AG09309 (cell line): ENCODE results near the gene GGCT.

ENCODE experiments used
- DNase-seq: peaks from one replicate; pipeline ENCODE4 v3.0.0-alpha.2; 2010; ENCODE audit warnings: low read depth
- H3K4me3 ChIP-seq: 2 replicates; pipeline ENCODE4 v1.5.1; 2011; ENCODE audit warnings: mild to moderate bottlenecking, low read depth, low read length, moderate library complexity; ENCODE audit not compliant: control insufficient read depth
- TF ChIP-seq, protein P1 (sequence below): IDR thresholded peaks from 2 replicates; pipeline ENCODE4 v1.5.1; 2011; ENCODE audit warnings: mild to moderate bottlenecking, low read depth, low read length, inconsistent platforms; ENCODE audit not compliant: insufficient read depth, control insufficient read depth; ENCODE audit errors: missing control alignments

The GGCT gene

GRCh38 chr7:30526163-30526562 lies 21.5 kb upstream of the GGCT start:
- no peak overlapping the region for H3K4me3 ChIP-seq
- DNase-seq = no peak
- TF ChIP-seq, protein P1, sequence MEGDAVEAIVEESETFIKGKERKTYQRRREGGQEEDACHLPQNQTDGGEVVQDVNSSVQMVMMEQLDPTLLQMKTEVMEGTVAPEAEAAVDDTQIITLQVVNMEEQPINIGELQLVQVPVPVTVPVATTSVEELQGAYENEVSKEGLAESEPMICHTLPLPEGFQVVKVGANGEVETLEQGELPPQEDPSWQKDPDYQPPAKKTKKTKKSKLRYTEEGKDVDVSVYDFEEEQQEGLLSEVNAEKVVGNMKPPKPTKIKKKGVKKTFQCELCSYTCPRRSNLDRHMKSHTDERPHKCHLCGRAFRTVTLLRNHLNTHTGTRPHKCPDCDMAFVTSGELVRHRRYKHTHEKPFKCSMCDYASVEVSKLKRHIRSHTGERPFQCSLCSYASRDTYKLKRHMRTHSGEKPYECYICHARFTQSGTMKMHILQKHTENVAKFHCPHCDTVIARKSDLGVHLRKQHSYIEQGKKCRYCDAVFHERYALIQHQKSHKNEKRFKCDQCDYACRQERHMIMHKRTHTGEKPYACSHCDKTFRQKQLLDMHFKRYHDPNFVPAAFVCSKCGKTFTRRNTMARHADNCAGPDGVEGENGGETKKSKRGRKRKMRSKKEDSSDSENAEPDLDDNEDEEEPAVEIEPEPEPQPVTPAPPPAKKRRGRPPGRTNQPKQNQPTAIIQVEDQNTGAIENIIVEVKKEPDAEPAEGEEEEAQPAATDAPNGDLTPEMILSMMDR = no peak

DNA sequence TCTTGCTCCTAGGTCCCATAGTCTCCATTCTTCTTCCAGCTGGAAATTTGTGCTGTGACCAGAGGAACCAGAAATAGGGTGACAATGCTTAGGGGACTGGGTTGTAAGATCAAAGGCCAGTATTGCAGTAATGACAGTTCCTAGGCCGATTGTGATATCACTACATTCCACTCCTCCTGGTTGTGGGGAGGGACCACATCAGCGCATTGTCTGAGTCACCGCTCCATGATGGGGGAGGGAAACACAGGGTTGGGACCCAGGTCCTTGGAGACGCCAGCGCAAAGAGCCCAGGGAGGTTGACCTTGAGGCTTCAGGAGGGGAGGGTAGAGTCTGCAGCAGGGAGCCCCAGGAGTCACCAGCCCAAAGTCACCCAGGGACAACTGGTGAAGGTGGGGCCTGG lies 20.8 kb upstream of the GGCT start:
- DNase-seq = no peak
- no peak overlapping the region for H3K4me3 ChIP-seq
- TF ChIP-seq, protein P1 = no peak

DNA sequence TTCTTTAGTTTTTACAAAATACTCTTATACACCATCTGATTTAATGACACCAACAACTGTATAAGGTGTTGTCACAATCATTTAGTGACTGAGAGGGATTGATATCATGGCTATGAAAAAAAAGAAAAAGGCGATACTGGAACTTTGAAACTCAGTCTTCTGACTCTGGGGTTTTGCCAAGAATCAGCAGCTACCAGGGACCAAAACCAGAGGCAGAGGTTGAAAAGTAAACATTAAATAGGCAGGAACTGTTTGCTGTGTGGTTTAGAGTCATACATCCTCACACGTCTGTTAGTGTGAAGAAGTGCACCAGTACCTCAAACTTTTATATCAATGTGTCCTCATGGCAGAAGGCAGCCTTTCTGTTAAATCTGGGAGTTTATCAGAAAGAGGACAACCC lies 19.9 kb upstream of the GGCT start:
- DNase-seq = no peak
- TF ChIP-seq, protein P1 = no peak
- no peak overlapping the region for H3K4me3 ChIP-seq

GRCh38 chr7:30523466-30523865 lies 18.8 kb upstream of the GGCT start:
- no peak for DNase-seq
- TF ChIP-seq, protein P1 = no peak
- no peak overlapping the region for H3K4me3 ChIP-seq

DNA sequence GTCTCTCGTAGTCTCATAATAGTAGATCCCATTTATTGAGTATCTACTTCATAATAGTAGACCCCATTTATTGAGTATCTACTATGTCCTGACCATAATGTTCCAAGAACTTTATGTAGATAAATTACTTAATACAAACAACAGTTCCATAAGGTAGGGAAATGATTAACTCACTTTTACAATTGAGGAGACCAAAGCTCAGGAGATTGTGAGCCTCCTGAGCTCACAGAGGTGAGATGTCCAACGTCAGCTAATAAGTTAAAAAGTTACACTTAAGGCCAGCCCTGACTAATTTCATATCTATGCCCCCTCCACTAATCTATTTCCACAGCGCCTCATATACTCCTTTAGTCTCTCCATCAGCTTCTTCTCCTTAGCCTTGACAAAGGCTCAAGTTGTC lies 17.5 kb upstream of the GGCT start:
- TF ChIP-seq, protein P1 = no peak
- no peak for DNase-seq

DNA sequence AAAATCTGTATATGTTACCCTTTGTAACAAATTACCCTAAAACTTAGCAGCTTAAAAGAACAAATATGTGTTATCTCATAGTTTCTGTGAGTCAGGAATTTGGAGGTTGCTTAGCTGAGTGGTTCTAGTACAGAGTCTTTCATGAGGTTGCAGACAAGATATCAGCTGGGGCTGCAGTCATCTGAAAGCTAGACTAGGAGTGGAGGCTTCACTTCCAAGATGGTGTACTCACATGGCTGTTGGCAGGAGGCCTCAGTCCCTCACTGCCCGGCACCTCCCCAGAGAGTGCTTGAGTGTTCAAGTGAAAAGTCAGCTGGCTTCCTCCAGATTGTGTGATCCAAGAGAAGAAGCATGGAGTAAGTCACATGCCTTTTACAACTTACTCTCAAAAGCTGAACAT lies 16.9 kb upstream of the GGCT start:
- TF ChIP-seq, protein P1 = no peak
- DNase-seq = no peak
- H3K4me3 ChIP-seq = no peak overlapping the region

More for the DNA sequence above, 17.5 kb upstream of the GGCT start:
- no peak overlapping the region for H3K4me3 ChIP-seq

GRCh38 chr7:30519122-30519521 lies 14.5 kb upstream of the GGCT start:
- DNase-seq = no peak
- no peak overlapping the region for H3K4me3 ChIP-seq
- TF ChIP-seq, protein P1 = no peak
